ENCODE measurements around the gene RABL3. TPM values are rescaled to one million over a fixed set of nuclear protein-coding genes. Genes with fewer than 3 reads are reported as not detected.
"Not testable (repeated sequence)": the region's sequence is repeated elsewhere in the genome, so short reads cannot be mapped to it uniquely, and the experiment has no call there.

Gene RABL3
- total RNA-seq, 1 donor from 2014 or later: 16.6 TPM

DNA sequence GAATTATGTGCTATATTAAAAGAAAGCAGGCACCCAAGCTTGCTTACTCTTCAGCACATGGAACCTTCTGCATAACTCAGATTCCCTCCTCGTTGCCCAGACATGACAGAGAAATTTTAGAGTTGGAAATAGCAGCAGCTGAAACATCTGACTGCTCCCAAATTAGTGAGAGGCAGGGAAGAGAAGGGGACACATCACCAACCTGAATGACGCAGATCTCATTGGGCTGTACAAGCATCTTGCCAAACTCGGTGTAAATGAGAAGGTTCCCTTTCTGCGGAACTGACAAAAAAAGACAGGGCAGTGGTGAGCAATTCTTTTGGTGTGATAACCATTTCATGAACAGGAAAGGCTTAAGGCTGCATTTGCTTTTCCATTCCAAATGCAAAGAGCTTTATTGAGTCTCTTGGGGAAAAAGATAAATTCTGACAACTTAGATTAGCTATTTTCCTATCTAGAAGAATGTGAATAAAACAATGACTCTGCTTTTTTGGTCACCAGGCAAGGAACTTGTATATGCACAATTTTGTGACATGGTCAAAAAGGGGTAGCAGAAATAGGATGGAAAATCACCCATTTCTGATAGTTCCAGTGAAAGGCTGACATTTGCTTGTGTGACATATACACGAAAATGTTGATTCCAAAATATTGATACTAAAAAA lies 95.4 kb downstream of the RABL3 start:
- peak; percentile 45 for DNase-seq (ENCODE audit: low spot score)

DNA sequence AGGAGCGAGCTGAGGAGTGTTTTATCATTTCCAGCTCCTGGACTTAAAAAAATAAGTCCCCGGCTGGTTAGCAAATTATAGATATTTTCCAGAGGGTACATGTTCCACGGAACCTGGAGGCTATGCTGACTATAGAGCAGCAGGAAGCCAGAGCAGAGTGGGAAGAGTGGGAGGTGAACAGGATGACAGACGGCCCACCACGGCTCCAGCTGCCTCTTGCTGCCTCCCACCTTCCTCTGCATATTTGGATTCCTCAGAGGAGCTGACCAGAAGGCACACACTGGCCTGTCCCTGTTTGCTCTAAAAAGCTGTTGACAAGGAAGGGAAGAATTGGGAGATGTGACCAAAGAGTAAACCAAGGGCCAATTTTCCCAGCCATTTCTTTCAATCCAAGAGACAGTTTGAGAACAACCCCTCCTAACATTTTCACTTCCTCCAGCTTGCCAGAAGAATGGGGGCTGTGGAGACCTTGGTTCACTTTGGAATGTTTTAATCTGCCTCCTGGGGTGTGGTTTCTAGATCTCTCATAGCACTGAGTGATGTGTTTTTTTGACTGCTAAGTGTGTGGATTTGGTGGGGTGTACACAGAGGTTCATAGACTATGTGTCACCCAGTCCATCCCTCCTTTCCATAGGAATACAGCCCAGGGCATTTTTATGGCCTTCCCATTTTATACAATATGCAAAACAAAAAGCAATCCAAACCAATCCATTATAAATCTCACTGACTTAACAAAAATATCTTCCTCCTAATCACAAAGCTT lies 97.1 kb downstream of the RABL3 start:
- DNase-seq (ENCODE audit: low spot score): no peak

DNA sequence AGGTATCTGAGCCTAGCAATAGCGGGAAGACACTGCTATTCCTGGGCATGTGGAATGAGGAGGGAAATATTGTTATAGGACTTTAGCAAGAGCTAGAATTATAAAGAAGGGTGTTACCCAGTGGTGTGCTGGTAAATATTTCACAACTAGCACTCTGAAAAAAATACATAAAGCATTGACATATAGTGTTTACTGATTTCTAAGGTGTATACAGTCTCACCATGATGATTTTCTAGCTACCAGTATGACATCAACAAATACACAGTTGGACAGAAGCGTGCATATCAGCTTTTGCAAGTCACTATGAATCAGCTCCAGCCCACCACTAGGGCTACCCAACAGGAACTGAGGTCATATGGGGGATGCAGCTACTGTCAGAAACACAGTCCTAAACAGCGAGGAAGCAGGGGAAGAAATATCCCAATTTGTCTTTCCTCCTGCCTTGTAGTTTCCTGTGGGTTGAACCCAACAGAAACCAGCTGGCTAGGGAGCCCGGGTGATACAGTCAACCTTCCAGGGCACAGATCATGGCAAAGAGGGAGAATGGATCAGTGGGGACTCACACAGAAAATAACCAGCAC lies 99.9 kb downstream of the RABL3 start:
- no peak for DNase-seq (ENCODE audit: low spot score)

DNA sequence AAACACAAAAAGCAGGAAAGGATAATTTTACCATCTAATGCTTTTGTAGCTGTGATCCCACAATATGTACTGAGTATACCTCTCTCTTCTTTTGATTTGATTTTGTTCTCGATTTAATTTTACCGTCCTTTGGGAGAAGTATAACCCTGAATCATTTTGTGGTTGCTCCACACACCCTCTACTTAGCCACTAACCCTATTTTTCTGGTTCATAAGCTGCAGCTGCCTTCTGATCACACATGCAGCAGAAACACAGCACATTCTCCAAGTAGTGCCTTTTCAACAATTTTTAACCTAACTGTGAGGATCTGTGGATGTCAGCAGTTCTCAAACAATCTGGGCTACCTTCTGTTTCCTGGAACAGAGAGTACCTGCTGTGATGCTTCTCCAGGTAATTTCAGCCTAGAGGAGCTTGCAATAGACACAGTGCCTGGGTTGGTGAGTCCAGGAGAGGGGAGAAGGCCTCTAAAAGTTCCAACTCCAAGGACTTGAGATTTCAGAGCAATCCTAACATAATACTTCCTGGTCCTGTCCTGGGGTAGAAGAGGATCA lies 100.5 kb downstream of the RABL3 start:
- no peak for DNase-seq (ENCODE audit: low spot score)

DNA sequence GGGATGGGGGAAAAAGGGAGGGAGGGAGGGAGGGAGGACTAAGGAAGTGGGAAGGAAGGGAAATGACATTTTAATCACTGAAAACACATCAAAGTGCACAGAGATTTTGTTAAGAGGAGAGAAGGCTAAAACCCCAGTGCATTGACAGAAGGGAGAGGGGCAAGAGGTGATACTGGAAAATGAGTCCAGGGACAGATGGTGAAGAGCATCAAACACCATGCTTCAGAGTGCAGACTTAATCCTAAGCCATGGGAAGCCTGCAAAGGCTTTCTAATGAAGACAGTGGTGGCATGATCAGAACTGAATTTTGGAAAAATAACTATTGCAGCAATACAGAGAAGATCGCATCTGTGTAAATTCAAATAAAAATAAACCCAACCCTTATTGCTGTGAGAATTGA lies 102.1 kb downstream of the RABL3 start:
- DNase-seq (ENCODE audit: low spot score): no peak

DNA sequence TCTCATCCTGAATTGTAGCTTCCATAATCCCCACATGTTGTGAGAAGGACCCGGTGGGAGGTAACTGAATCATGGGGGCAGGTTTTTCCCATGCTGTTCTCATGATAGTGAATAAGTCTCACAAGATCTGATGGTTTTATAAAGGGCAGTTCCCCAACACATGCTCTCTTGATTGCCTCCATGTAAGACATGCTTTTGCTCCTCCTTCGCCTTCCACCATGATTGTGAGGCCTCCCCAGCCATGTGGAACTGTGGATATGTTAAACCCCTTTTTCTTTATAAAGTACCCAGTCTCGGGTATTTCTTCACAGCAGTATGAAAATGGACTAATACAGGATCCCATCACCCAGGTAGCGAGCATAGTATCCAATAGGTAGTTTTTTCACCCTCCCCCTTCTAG lies 103.5 kb downstream of the RABL3 start:
- DNase-seq (ENCODE audit: low spot score): not testable (repeated sequence)

DNA sequence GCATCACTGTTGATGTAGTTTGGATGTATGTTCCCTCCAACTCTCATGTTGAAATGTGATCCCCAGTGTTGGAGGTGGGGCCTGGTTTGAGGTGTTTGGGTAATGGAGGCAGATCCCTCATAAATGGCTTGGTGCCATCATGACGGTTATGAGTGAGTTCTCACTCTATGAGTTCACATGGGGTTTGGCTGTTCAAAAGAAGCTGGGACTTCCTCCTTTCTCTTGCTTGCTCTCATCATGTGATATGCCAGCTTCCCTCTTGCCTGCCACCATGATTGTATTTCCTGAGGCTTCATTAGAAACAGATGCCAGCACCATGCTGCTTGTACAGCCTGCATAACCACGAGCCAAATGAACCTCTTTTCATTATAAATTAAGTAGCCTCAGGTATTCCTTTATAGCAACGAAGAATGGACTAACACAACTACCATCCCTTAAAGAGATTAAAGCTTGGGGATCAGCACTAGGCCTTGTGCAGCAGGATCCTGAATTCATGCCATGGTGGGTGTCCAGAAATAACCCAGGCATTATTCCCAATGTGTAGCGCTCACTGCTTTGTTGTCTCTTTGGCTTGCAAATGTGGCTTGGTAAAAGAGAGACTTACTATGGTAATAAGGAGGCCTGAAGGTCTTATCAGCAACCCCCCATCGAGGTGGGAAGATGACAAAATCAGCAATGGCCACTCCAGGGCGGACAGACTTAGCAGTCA lies 104.3 kb downstream of the RABL3 start:
- DNase-seq (ENCODE audit: low spot score): no peak

DNA sequence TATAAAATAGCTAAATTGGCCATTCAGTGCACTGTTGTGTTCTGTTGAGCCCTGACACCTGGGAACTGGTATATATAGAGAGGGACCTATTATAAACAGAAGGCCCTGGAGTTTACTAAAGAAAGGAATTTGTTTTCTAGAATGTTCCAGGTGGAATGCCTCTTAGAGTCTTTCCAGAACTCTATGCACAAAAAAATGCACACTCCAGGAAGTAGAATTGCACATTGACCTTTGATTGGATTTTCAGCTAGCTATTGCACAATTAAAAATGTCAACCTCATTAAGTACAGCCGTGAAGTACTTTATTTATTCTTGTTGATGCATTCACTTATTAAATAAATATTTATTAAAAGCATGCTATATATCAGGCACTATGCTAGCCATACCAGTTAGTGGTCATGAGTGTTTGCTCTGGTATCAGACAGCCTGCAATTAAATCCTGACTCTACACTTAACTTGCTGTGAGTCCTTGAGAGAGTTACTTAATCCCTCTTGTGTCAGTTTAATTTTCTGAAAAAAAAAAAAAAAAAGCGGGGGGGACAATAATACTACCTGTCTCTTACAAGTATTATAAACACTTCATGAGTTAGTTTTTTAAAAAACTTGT lies 105.4 kb downstream of the RABL3 start:
- no peak for DNase-seq (ENCODE audit: low spot score)

Other genes starting within 250 kb of the RABL3 start
- 48.6 TPM for gene NDUFB4, start 146.2 kb downstream of the RABL3 start, total RNA-seq (ENCODE audit: insufficient read depth, low replicate concordance)
- gene HGD, start 60.3 kb downstream of the RABL3 start, total RNA-seq (ENCODE audit: insufficient read depth, low replicate concordance): not detected
- 47.7 TPM for gene GTF2E1, start 228 bp upstream of the RABL3 start, total RNA-seq (ENCODE audit: insufficient read depth, low replicate concordance)
- 26.5 TPM for gene STXBP5L, start 165.7 kb upstream of the RABL3 start, total RNA-seq (ENCODE audit: insufficient read depth, low replicate concordance)

Data from umbilical cord (tissue), 2 donors.